T47D (cell line): ENCODE data around the gene CPNE7.

ENCODE experiments used
- DNase-seq, 2 experiments: peaks; one replicate each; pipeline versions ENCODE4 v3.0.0 to v3.0.0-alpha.2; 2011 to 2012; ENCODE audit warnings: low read depth in 1 of 2, low spot score in 1 of 2
- JUND ChIP-seq: IDR thresholded peaks from 2 replicates; pipeline ENCODE4 v1.6.1; 2012; ENCODE audit warnings: low read depth
- in situ Hi-C: cut with HindIII; loops from 2 replicates; pipeline ENCODE4 v1.10.0; 2016; ENCODE audit warnings: low sequenced_read_pairs, low pct_unique_long_range_greater_than_20kb

CPNE7 gene

GRCh38 chr16:89553733-89554132 is 21.8 kb upstream of the CPNE7 start:
- in situ Hi-C loops: no loop called here
- DNase-seq: no peak
- no peak for TF ChIP-seq JUND

GRCh38 chr16:89554343-89554742 is 21.2 kb upstream of the CPNE7 start:
- no peak for TF ChIP-seq JUND
- no peak for DNase-seq
- in situ Hi-C loops: no loop called here

DNA sequence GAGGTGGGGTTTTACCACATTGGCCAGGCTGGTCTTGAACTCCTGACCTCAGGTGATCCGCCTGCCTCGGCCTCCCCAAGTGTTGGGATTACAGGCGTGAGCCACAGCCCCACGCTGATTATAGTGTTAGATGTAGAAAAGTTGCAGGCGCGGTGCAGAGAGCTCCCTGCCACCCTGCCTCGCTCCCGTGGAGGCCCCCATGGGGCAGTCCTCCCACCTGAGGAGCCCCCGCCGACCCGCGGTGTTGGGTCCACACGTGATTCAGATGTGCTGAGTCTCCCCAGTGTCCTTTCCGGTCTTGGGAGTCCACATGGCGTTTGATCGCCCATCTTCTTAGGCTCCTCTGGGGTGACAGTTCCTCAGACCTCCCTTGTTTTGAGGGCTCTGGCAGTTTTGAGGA is 20.3 kb upstream of the CPNE7 start:
- in situ Hi-C loops: no loop called here
- TF ChIP-seq JUND: no peak
- no peak for DNase-seq

DNA sequence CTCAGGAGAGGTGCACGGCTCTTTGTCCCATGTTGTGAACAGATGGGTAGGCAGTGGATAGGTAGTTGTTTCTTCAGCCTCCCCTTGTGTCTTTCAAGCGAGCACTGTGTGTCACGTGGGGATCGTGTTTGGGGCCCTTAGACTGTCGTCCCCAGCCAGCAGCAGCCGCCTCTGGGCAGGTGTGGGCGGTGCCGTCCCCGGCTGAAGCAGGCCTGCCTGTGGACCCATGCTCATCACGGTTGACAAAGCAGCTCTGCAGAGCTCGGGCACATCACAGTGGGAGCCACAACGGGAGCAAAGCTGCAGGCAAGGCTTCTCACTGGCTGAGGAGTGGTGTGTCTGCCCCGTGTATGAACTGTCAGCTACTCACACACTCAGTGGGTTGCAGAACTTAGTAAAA is 19.8 kb upstream of the CPNE7 start:
- DNase-seq: no peak
- TF ChIP-seq JUND: no peak
- in situ Hi-C loops: no loop called here

- DNase-seq: peak; percentile 73 to 78
- TF ChIP-seq JUND: no peak
- in situ Hi-C loops: no loop called here
Measured at GRCh38 chr16:89556750-89557689, 18.5 kb upstream of the CPNE7 start.

DNA sequence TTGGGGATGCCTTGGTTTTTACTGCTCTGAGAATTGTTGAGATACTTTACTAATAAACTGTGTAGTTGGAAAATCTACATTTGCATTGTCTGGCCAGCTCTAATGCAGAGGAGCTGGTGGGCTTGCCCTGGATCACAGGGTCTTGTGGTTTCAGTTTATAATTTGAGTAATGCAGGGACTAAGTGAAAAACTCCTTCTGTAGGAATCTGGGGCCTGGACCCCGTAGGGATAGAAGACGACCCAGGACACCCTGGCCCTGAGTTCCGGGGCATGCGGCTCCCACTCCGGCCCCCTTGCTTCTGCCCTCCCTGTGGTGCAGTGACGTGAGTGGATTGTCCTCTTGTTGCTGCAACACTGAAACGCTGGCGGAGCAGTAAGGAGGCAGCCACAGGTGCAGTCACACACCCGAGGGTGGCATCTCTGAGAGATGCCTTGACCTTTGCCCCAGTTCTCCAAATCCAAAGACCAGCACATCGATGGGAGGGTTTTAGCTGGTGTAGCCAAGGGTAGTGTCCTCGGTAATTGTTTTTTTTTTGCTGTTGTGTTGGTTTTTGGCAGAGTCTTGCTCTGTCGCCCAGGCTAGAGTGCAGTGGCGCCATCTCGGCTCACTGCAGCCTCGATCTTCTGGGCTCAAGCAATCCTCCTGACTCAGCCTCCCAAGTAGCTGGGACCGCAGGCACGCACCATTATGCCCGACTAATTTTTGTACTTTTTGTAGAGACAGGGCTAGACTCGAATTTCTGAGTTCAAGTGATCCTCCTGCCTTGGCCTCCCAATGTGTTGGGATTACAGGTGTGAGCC is 17.7 kb upstream of the CPNE7 start:
- in situ Hi-C loops: no loop called here
- TF ChIP-seq JUND: no peak
- DNase-seq: no peak

- in situ Hi-C loops: no loop called here
- TF ChIP-seq JUND: no peak; the same call in none of the 2 replicates
- DNase-seq: peak; percentile 98 to 99
Measured at GRCh38 chr16:89560378-89561141, 15.0 kb upstream of the CPNE7 start, which contains the start of gene RPL13. TSS of gene RPL13 (plus strand) at chr16:89560682. CDS start at chr16:89560960, 278 bp downstream.

- no peak for DNase-seq
- in situ Hi-C loops: no loop called here
- no peak for TF ChIP-seq JUND
Measured at GRCh38 chr16:89561142-89561883, 14.2 kb upstream of the CPNE7 start.

DNA sequence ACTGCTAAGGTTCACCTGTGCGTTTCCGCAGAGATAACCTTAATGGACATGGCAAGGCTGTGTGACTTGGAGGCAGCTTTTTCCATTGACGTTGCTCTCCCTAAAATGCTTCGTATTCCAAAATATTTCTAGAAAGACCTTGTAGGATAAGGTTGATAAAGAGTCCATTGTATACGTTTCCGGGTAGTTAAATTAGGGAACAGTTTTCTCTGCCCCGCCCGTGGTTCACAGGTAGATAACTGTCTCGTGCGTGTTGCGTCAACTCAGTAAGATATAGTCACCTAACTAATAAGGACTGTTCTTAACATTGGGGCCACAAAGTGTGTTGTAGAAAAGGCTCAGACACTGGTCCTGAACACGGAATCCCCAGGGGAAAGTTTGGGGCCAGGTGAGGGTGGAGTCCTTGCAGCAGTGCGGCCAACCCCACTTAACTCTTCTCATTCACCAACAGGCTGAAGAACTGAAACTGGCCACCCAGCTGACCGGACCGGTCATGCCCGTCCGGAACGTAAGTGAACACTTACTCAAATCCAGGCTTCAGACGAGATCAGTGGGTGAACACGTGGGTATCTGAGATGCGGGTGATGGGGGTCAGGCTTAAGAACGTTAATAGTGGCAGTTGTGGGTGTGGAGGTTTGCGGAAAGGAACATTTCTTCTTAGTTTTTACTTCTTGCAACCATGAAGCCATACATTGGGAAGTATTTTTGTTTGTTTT is 13.5 kb upstream of the CPNE7 start:
- in situ Hi-C loops: no loop called here
- peak in 1 of 2 experiments; percentile 84 for DNase-seq
- no peak for TF ChIP-seq JUND

GRCh38 chr16:89562939-89563338 is 12.6 kb upstream of the CPNE7 start:
- in situ Hi-C loops: no loop called here
- no peak for DNase-seq
- TF ChIP-seq JUND: no peak
